ENCODE measurements around the gene PEPD.

PEPD gene

GRCh38 chr19:33413868-33414666 is 107.5 kb downstream of the PEPD start:
- no peak for DNase-seq (ENCODE audit: low read depth)
- TF ChIP-seq CTCF (IDR thresholded peaks at IDR 0.05; ENCODE audit: low read length, missing control alignments): no peak
- H3K4me3 ChIP-seq (replicated peaks; ENCODE audit: low read depth, low read length): no peak overlapping the region

GRCh38 chr19:33413426-33413725 is 108.2 kb downstream of the PEPD start:
- no peak for TF ChIP-seq CTCF (IDR thresholded peaks at IDR 0.05; ENCODE audit: low read length, missing control alignments)
- DNase-seq (ENCODE audit: low read depth): no peak
- H3K4me3 ChIP-seq (replicated peaks; ENCODE audit: low read depth, low read length): no peak overlapping the region

GRCh38 chr19:33412601-33413425 is 108.8 kb downstream of the PEPD start:
- DNase-seq (ENCODE audit: low read depth): no peak
- no peak overlapping the region for H3K4me3 ChIP-seq (replicated peaks; ENCODE audit: low read depth, low read length)
- no peak for TF ChIP-seq CTCF (IDR thresholded peaks at IDR 0.05; ENCODE audit: low read length, missing control alignments)

GRCh38 chr19:33411621-33412180 is 109.9 kb downstream of the PEPD start:
- no peak overlapping the region for H3K4me3 ChIP-seq (replicated peaks; ENCODE audit: low read depth, low read length)
- TF ChIP-seq CTCF (IDR thresholded peaks at IDR 0.05; ENCODE audit: low read length, missing control alignments): no peak
- no peak for DNase-seq (ENCODE audit: low read depth)

- no peak for DNase-seq (ENCODE audit: low read depth)
- no peak for TF ChIP-seq CTCF (IDR thresholded peaks at IDR 0.05; ENCODE audit: low read length, missing control alignments)
- H3K4me3 ChIP-seq (replicated peaks; ENCODE audit: low read depth, low read length): no peak overlapping the region
Measured at GRCh38 chr19:33410915-33411401, 110.6 kb downstream of the PEPD start.

GRCh38 chr19:33409906-33410685 is 111.5 kb downstream of the PEPD start:
- no peak overlapping the region for H3K4me3 ChIP-seq (replicated peaks; ENCODE audit: low read depth, low read length)
- DNase-seq (ENCODE audit: low read depth): no peak
- no peak for TF ChIP-seq CTCF (IDR thresholded peaks at IDR 0.05; ENCODE audit: low read length, missing control alignments)
